Esophagus muscularis mucosa (tissue), 4 donors: ENCODE data around the gene DNLZ.

Source experiments
- EP300 ChIP-seq: sonication (generic); formaldehyde crosslinking; IDR thresholded peaks from one replicate; pipeline ENCODE4 v1.6.1; 2017; ENCODE audit warnings: antibody characterized with exemption
- POLR2A ChIP-seq: fragments of 450-650 bp; IDR thresholded peaks from one replicate; pipeline ENCODE4 v1.6.1; 2017; ENCODE audit warnings: antibody characterized with exemption, moderate library complexity, mild to moderate bottlenecking, low read depth
- POLR2AphosphoS5 ChIP-seq, 2 donors: sonication (generic); formaldehyde crosslinking; IDR thresholded peaks; one replicate each; pipeline ENCODE4 v1.6.1; 2017; ENCODE audit warnings: antibody characterized with exemption in 2 of 2
- TF ChIP-seq, protein P1 (sequence below), 3 experiments: fragments of 200-600 bp in 2 of 3; fragments of 450-650 bp in 1 of 3; sonication (generic) in 2 of 3; IDR thresholded peaks; one replicate each; pipeline ENCODE4 v1.5.1; 2017 to 2019; ENCODE audit warnings: antibody characterized with exemption in 3 of 3, mild to moderate bottlenecking in 2 of 3, moderate library complexity in 1 of 3

DNA sequence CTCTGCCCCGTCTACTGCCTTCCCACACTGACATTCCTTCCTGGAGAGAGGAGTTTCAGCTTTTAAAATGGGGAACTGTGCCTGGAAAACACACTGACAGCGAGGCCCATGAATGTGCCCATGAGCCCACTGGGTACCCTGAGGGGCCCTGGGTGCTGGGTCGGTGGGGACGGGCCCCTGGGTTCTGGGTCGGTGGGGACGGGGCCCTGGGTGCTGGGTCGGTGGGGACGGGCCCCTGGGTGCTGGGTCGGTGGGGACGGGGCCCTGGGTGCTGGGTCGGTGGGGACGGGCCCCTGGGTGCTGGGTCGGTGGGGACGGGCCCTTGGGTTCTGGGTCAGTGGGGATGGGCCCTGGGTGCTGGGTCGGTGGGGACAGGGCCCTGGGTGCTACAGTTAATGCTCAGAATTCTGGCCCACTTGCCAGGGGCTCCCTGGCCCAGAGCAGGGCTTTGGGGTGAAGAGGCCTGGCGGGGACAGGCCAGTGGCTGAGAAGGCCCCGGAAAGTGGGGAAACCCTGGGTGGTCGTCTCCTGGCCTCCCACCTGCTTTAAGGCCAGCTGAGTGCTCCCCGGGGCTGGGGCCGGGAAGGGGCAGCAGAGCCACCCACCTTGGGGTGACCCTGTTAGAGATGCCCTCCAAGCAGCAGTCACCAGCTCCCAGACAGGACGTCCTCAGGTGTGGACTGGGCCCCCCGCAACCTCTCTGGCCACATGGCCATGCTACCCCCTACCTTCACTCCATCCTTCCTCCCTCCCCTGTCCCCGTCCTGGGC, 33.7 kb downstream of the DNLZ start:
- TF ChIP-seq EP300 (no peak), POLR2AphosphoS5 (IDR thresholded peaks at IDR 0.05) (no peak), POLR2A (no peak)
- TF ChIP-seq, protein P1, sequence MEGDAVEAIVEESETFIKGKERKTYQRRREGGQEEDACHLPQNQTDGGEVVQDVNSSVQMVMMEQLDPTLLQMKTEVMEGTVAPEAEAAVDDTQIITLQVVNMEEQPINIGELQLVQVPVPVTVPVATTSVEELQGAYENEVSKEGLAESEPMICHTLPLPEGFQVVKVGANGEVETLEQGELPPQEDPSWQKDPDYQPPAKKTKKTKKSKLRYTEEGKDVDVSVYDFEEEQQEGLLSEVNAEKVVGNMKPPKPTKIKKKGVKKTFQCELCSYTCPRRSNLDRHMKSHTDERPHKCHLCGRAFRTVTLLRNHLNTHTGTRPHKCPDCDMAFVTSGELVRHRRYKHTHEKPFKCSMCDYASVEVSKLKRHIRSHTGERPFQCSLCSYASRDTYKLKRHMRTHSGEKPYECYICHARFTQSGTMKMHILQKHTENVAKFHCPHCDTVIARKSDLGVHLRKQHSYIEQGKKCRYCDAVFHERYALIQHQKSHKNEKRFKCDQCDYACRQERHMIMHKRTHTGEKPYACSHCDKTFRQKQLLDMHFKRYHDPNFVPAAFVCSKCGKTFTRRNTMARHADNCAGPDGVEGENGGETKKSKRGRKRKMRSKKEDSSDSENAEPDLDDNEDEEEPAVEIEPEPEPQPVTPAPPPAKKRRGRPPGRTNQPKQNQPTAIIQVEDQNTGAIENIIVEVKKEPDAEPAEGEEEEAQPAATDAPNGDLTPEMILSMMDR (IDR thresholded peaks at IDR 0.05): no peak
